ENCODE data around the gene NES.

The NES gene

DNA sequence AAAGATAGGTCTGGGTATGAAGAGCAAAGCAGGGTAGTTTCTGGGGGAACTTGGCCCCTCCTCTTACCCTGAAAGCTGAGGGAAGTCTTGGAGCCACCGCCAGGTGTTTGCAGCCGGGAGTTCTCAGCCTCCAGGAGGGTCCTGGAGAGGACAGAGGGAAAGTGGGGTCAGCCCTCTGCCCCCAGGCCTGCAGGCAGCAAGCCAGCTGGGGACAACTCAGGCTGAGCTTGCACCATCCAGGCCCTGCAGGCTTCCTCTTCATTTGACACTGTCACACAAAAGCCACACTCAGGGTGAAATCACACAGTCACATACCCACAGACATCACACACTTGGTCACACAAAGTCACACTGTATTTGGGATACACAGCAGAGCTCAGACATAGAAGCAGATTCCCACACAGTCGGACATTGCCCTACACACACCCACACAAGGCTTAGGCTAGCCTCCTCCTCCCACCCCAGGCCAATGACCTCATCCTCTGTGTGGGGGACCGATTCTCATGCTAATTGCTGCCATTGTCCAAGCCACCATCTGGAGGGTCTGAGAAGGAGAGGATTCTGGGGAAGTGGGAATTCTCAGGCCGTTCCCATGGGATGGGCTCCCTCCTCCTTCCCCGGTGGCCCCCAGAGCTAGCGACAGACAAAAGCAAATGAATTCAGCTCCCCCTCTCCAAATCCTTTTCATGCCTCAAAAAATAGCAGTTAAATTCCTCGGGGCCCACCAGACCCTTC is 3.7 kb downstream of the NES start:
- peaks cover 51 to 63% of the 10 kb centered on the region in 2 donors for H3K4me1 ChIP-seq (ENCODE audit: control insufficient read depth in 2 of 2, insufficient read depth in 1 of 2, low read depth in 1 of 2, low read length in 2 of 2)
- no CpG with 5 or more reads among the region's 8 CpGs for WGBS, 2 donors (ENCODE audit: extremely low coverage in 2 of 2, insufficient read length in 2 of 2, insufficient replicate concordance in 1 of 2)
- H3K4me3 ChIP-seq (ENCODE audit: low read length in 2 of 2), result peak overlapping the region; percentile 83 to 99

DNA sequence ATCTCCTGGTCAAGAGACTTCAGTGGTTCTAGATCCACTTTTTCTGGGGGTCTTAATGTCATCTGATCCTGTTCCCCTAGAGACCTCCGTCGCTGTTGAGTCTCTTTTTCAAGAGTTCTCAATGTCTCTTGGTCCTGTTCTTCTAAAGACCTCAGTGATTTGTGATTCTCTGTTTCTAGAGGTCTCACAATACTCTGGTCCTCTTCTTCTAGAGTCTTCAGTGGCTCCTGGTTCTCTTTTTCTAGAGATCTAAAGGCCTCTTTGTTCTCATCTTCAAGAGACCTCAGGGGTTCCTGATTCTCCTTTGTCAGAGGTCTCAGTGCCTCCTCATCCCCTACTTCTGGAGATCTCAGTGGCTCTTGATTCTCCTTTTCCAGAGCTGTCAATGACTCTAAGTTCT is 5.4 kb downstream of the NES start:
- no peak overlapping the region for H3K4me2 ChIP-seq (ENCODE audit: insufficient read depth, low read length, poor library complexity, severe bottlenecking)
- no peak overlapping the region for H2BK5ac ChIP-seq (ENCODE audit: low read length)
- H4K91ac ChIP-seq (ENCODE audit: low read depth, low read length, poor library complexity), result no peak overlapping the region
- no peaks in the 10 kb centered on the region for H3K27me3 ChIP-seq (ENCODE audit: control insufficient read depth in 3 of 3, insufficient read depth in 3 of 3, low read depth in 1 of 3, low read length in 3 of 3)
- no peak for DNase-seq (ENCODE audit: low spot score)
- no peak overlapping the region for H2AK5ac ChIP-seq (ENCODE audit: low read depth, low read length)
- no peak overlapping the region for H3K4me3 ChIP-seq (ENCODE audit: low read length in 2 of 2)
- no peak overlapping the region for H3K4ac ChIP-seq (ENCODE audit: low read length)
- no peak overlapping the region for H3K14ac ChIP-seq (ENCODE audit: low read length)
- no peak overlapping the region for H3K27ac ChIP-seq (replicated peaks; ENCODE audit: low read length)
- no peak overlapping the region for H4K8ac ChIP-seq (ENCODE audit: low read depth, low read length)
- peaks cover 57 to 67% of the 10 kb centered on the region in 2 donors for H3K4me1 ChIP-seq (ENCODE audit: control insufficient read depth in 2 of 2, insufficient read depth in 1 of 2, low read depth in 1 of 2, low read length in 2 of 2)
- no peak overlapping the region for H3K23ac ChIP-seq (ENCODE audit: low read depth, low read length, poor library complexity)
- peaks cover 15% of the 10 kb centered on the region for H3K79me1 ChIP-seq (ENCODE audit: low read depth, low read length)
- H2BK12ac ChIP-seq (ENCODE audit: low read length), result no peak overlapping the region
- no peak overlapping the region for H2AFZ ChIP-seq (ENCODE audit: low read length)
- no peak overlapping the region for H3K18ac ChIP-seq (ENCODE audit: low read length)
- WGBS, 2 donors (ENCODE audit: extremely low coverage in 2 of 2, insufficient read length in 2 of 2, insufficient replicate concordance in 1 of 2), result no CpG with 5 or more reads among the region's 2 CpGs
- H2BK15ac ChIP-seq (ENCODE audit: low read length), result no peak overlapping the region
- no peak overlapping the region for H2BK120ac ChIP-seq (ENCODE audit: low read depth, low read length)
- peaks cover 2 to 10% of the 10 kb centered on the region in 2 donors for H3K9me3 ChIP-seq (replicated peaks in 1 of 2; ENCODE audit: control insufficient read depth in 2 of 2, insufficient read depth in 1 of 2, low read depth in 1 of 2, low read length in 2 of 2)
- peaks cover 35 to 47% of the 10 kb centered on the region in 2 donors for H3K36me3 ChIP-seq (replicated peaks in 1 of 2; ENCODE audit: control insufficient read depth in 2 of 2, insufficient read depth in 2 of 2, low read length in 2 of 2)
- no peak overlapping the region for H3K9ac ChIP-seq (ENCODE audit: low read depth, low read length, poor library complexity)

More for the DNA sequence above, 3.7 kb downstream of the NES start:
- H2BK12ac ChIP-seq (ENCODE audit: low read length), result peak overlapping the region; percentile 82
- peak; percentile 97 for DNase-seq (ENCODE audit: low spot score)
- H2AK5ac ChIP-seq (ENCODE audit: low read depth, low read length), result peak overlapping the region; percentile 98
- peak overlapping the region; percentile 100 for H2BK5ac ChIP-seq (ENCODE audit: low read length)
- H3K23ac ChIP-seq (ENCODE audit: low read depth, low read length, poor library complexity), result no peak overlapping the region
- peak overlapping the region; percentile 100 for H3K27ac ChIP-seq (replicated peaks; ENCODE audit: low read length)
- H2BK15ac ChIP-seq (ENCODE audit: low read length), result peak overlapping the region; percentile 79
- peak overlapping the region; percentile 93 for H2BK120ac ChIP-seq (ENCODE audit: low read depth, low read length)
- peak overlapping the region; percentile 99 for H3K9ac ChIP-seq (ENCODE audit: low read depth, low read length, poor library complexity)
- peak overlapping the region; percentile 96 for H3K4me2 ChIP-seq (ENCODE audit: insufficient read depth, low read length, poor library complexity, severe bottlenecking)
- peak overlapping the region; percentile 61 for H3K4ac ChIP-seq (ENCODE audit: low read length)
- peaks cover 0 to 3% (median 0%) of the 10 kb centered on the region in 3 experiments for H3K27me3 ChIP-seq (ENCODE audit: control insufficient read depth in 3 of 3, insufficient read depth in 3 of 3, low read depth in 1 of 3, low read length in 3 of 3)
- H3K14ac ChIP-seq (ENCODE audit: low read length), result peak overlapping the region; percentile 91
- H3K79me1 ChIP-seq (ENCODE audit: low read depth, low read length), result peaks cover 15% of the 10 kb centered on the region
- peak overlapping the region; percentile 95 for H4K91ac ChIP-seq (ENCODE audit: low read depth, low read length, poor library complexity)
- peaks cover 2 to 10% of the 10 kb centered on the region in 2 donors for H3K9me3 ChIP-seq (replicated peaks in 1 of 2; ENCODE audit: control insufficient read depth in 2 of 2, insufficient read depth in 1 of 2, low read depth in 1 of 2, low read length in 2 of 2)
- H4K8ac ChIP-seq (ENCODE audit: low read depth, low read length), result no peak overlapping the region
- peaks cover 33 to 47% of the 10 kb centered on the region in 2 donors for H3K36me3 ChIP-seq (replicated peaks in 1 of 2; ENCODE audit: control insufficient read depth in 2 of 2, insufficient read depth in 2 of 2, low read length in 2 of 2)
- no peak overlapping the region for H2AFZ ChIP-seq (ENCODE audit: low read length)
- H3K18ac ChIP-seq (ENCODE audit: low read length), result peak overlapping the region; percentile 100

DNA sequence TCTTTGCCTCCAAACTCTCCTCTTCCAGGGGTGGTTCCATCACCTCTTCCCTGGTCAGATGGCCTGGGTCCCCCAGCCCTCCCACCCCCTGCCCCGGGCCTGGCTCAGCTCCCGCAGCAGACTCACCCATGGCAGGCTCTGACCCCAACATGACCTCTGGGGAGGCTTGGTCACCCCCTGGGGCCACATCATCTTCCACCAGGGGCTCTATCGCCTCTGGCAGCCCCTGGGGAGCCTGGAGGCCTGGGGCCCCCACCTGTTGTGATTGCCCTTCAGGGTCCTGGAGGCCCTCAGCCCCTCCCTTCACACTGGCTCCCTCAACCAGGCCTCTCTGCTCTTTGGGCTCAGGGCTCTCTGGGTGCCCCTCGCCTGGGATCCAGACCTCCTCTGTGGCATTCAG is 6.4 kb downstream of the NES start:
- Histone ChIP-seq H4K91ac (ENCODE audit: low read depth, low read length, poor library complexity) (no peak overlapping the region), H2AK5ac (ENCODE audit: low read depth, low read length) (peak overlapping the region; percentile 67), H3K27me3 (ENCODE audit: control insufficient read depth in 3 of 3, insufficient read depth in 3 of 3, low read depth in 1 of 3, low read length in 3 of 3) (no peaks in the 10 kb centered on the region), H3K27ac (replicated peaks; ENCODE audit: low read length) (peak overlapping the region; percentile 61), H3K18ac (ENCODE audit: low read length) (peak overlapping the region; percentile 68), H2BK5ac (ENCODE audit: low read length) (peak overlapping the region; percentile 56), H2BK120ac (ENCODE audit: low read depth, low read length) (no peak overlapping the region), H3K23ac (ENCODE audit: low read depth, low read length, poor library complexity) (peak overlapping the region; percentile 17), H3K4me1 (ENCODE audit: control insufficient read depth in 2 of 2, insufficient read depth in 1 of 2, low read depth in 1 of 2, low read length in 2 of 2) (peaks cover 58 to 68% of the 10 kb centered on the region in 2 donors), H2BK12ac (ENCODE audit: low read length) (no peak overlapping the region), H4K8ac (ENCODE audit: low read depth, low read length) (no peak overlapping the region), H3K4me3 (ENCODE audit: low read length in 2 of 2) (no peak overlapping the region), H3K4ac (ENCODE audit: low read length) (no peak overlapping the region), H3K79me1 (ENCODE audit: low read depth, low read length) (peaks cover 15% of the 10 kb centered on the region), H3K14ac (ENCODE audit: low read length) (no peak overlapping the region), H2BK15ac (ENCODE audit: low read length) (no peak overlapping the region), H3K9me3 (replicated peaks in 1 of 2; ENCODE audit: control insufficient read depth in 2 of 2, insufficient read depth in 1 of 2, low read depth in 1 of 2, low read length in 2 of 2) (peaks cover 2 to 10% of the 10 kb centered on the region in 2 donors), H2AFZ (ENCODE audit: low read length) (no peak overlapping the region), H3K36me3 (replicated peaks in 1 of 2; ENCODE audit: control insufficient read depth in 2 of 2, insufficient read depth in 2 of 2, low read length in 2 of 2) (peaks cover 35 to 45% of the 10 kb centered on the region in 2 donors), H3K9ac (ENCODE audit: low read depth, low read length, poor library complexity) (no peak overlapping the region), H3K4me2 (ENCODE audit: insufficient read depth, low read length, poor library complexity, severe bottlenecking) (no peak overlapping the region)
- no CpG with 5 or more reads among the region's 4 CpGs for WGBS, 2 donors (ENCODE audit: extremely low coverage in 2 of 2, insufficient read length in 2 of 2, insufficient replicate concordance in 1 of 2)
- no peak for DNase-seq (ENCODE audit: low spot score)

DNA sequence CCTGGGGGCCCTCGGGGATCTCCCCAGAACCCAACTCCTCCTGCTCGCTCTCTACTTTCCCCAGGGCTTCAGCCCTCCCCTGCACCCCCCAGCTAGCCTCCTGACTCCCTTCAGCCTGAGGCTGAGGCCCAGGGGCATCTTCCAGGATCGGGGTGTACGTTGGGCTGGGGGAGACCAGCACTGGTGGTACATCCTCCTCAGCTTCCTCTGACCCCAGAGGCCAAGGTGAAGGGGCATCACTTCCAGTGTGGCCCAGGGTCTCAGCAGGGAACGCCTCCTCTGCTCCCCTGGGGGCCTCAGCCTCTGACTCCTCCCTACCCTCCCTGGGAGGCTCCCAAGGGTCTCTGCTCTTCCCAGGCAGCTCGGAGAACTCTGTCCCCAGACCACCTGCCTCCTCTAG is 6.8 kb downstream of the NES start:
- Histone ChIP-seq H2BK15ac (ENCODE audit: low read length) (no peak overlapping the region), H4K8ac (ENCODE audit: low read depth, low read length) (no peak overlapping the region), H4K91ac (ENCODE audit: low read depth, low read length, poor library complexity) (no peak overlapping the region), H3K9ac (ENCODE audit: low read depth, low read length, poor library complexity) (no peak overlapping the region), H3K4me1 (ENCODE audit: control insufficient read depth in 2 of 2, insufficient read depth in 1 of 2, low read depth in 1 of 2, low read length in 2 of 2) (peaks cover 63 to 71% of the 10 kb centered on the region in 2 donors), H3K79me1 (ENCODE audit: low read depth, low read length) (peaks cover 15% of the 10 kb centered on the region), H3K27me3 (ENCODE audit: control insufficient read depth in 3 of 3, insufficient read depth in 3 of 3, low read depth in 1 of 3, low read length in 3 of 3) (no peaks in the 10 kb centered on the region), H3K4me3 (ENCODE audit: low read length in 2 of 2) (no peak overlapping the region), H2BK5ac (ENCODE audit: low read length) (peak overlapping the region; percentile 56), H2AK5ac (ENCODE audit: low read depth, low read length) (peak overlapping the region; percentile 67), H3K23ac (ENCODE audit: low read depth, low read length, poor library complexity) (no peak overlapping the region), H3K27ac (replicated peaks; ENCODE audit: low read length) (peak overlapping the region; percentile 61), H2AFZ (ENCODE audit: low read length) (no peak overlapping the region), H3K36me3 (replicated peaks in 1 of 2; ENCODE audit: control insufficient read depth in 2 of 2, insufficient read depth in 2 of 2, low read length in 2 of 2) (peaks cover 35 to 41% of the 10 kb centered on the region in 2 donors), H2BK12ac (ENCODE audit: low read length) (no peak overlapping the region), H3K9me3 (replicated peaks in 1 of 2; ENCODE audit: control insufficient read depth in 2 of 2, insufficient read depth in 1 of 2, low read depth in 1 of 2, low read length in 2 of 2) (peaks cover 2 to 10% of the 10 kb centered on the region in 2 donors), H3K18ac (ENCODE audit: low read length) (peak overlapping the region; percentile 69), H2BK120ac (ENCODE audit: low read depth, low read length) (no peak overlapping the region), H3K4ac (ENCODE audit: low read length) (no peak overlapping the region), H3K4me2 (ENCODE audit: insufficient read depth, low read length, poor library complexity, severe bottlenecking) (no peak overlapping the region), H3K14ac (ENCODE audit: low read length) (no peak overlapping the region)
- WGBS, 2 donors (ENCODE audit: extremely low coverage in 2 of 2, insufficient read length in 2 of 2, insufficient replicate concordance in 1 of 2), result no CpG with 5 or more reads among the region's 6 CpGs
- DNase-seq (ENCODE audit: low spot score), result no peak

All from neuronal stem cell (in vitro differentiated cells).